Osteocyte (in vitro differentiated cells): ENCODE data around the gene ZNF821. TPM values are rescaled to one million over a fixed set of nuclear protein-coding genes. Genes with fewer than 3 reads are reported as not detected.

ENCODE experiments used
- DNase-seq: peaks from one replicate; pipeline ENCODE4 v3.0.0; 2021; ENCODE audit warnings: mixed read lengths; ENCODE audit not compliant: unreplicated experiment; ENCODE audit errors: extremely low spot score
- H3K27ac Mint-ChIP-seq: one replicate; pipeline ENCODE4 v1.8.0; 2021; ENCODE audit warnings: mild to moderate bottlenecking, mixed read lengths; ENCODE audit not compliant: unreplicated experiment
- H3K27me3 Mint-ChIP-seq: one replicate; pipeline ENCODE4 v1.8.0; 2021; ENCODE audit warnings: mixed read lengths; ENCODE audit not compliant: unreplicated experiment
- H3K36me3 Mint-ChIP-seq: one replicate; pipeline ENCODE4 v1.8.0; 2021; ENCODE audit warnings: mixed read lengths; ENCODE audit not compliant: unreplicated experiment
- H3K4me1 Mint-ChIP-seq: one replicate; pipeline ENCODE4 v1.8.0; 2021; ENCODE audit warnings: mixed read lengths; ENCODE audit not compliant: unreplicated experiment
- H3K4me3 Mint-ChIP-seq: one replicate; pipeline ENCODE4 v1.8.0; 2021; ENCODE audit warnings: mild to moderate bottlenecking, moderate library complexity, mixed read lengths; ENCODE audit not compliant: unreplicated experiment
- H3K9me3 Mint-ChIP-seq: one replicate; pipeline ENCODE4 v1.8.0; 2021; ENCODE audit warnings: mixed read lengths; ENCODE audit not compliant: unreplicated experiment
- CTCF ChIP-seq: fragments of 200-600 bp; sonication (generic); IDR thresholded peaks from 2 replicates; pipeline ENCODE4 v1.5.0; 2021; ENCODE audit warnings: antibody characterized with exemption, mild to moderate bottlenecking, moderate library complexity
- total RNA-seq: library from RNA; stranded (reverse); gene quantifications from 2 replicates; pipeline ENCODE4 v1.2.1, GENCODE V29; 2021

Gene ZNF821
- total RNA-seq, 1 donor from 2014 or later, result 14.1 TPM

GRCh38 chr16:71865173-71865863 lies 18.7 kb downstream of the ZNF821 start:
- Mint-ChIP-seq H3K27ac (no peak overlapping the region), H3K4me3 (no peak overlapping the region), H3K9me3 (no peaks in the 10 kb centered on the region), H3K27me3 (no peaks in the 10 kb centered on the region), H3K4me1 (no peaks in the 10 kb centered on the region), H3K36me3 (peaks cover 35% of the 10 kb centered on the region)
- TF ChIP-seq CTCF, result no peak
- DNase-seq, result no peak

DNA sequence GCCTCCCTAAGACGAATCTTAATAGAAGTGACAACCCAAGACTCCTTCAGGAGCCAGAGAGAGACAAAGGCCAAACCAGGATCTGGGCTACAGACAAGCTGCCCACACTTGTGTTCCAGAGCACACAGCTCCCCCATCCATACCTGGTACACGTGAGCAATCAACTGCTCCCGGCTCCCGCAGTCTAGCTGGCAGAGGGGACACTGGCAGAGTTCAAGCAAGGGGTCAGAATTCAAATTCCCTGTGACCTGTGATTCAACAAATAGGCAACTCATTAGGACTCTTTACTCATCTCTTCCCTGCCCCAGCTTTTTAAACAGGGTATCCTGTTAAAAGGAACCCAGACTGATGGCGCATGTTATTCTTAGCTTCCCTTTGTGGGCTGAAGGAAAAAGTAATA lies 20.0 kb downstream of the ZNF821 start:
- peaks cover 39% of the 10 kb centered on the region for H3K36me3 Mint-ChIP-seq
- H3K9me3 Mint-ChIP-seq, result no peaks in the 10 kb centered on the region
- TF ChIP-seq CTCF, result no peak
- no peak overlapping the region for H3K27ac Mint-ChIP-seq
- DNase-seq, result no peak
- no peaks in the 10 kb centered on the region for H3K27me3 Mint-ChIP-seq
- no peak overlapping the region for H3K4me3 Mint-ChIP-seq
- peaks cover 2% of the 10 kb centered on the region for H3K4me1 Mint-ChIP-seq

DNA sequence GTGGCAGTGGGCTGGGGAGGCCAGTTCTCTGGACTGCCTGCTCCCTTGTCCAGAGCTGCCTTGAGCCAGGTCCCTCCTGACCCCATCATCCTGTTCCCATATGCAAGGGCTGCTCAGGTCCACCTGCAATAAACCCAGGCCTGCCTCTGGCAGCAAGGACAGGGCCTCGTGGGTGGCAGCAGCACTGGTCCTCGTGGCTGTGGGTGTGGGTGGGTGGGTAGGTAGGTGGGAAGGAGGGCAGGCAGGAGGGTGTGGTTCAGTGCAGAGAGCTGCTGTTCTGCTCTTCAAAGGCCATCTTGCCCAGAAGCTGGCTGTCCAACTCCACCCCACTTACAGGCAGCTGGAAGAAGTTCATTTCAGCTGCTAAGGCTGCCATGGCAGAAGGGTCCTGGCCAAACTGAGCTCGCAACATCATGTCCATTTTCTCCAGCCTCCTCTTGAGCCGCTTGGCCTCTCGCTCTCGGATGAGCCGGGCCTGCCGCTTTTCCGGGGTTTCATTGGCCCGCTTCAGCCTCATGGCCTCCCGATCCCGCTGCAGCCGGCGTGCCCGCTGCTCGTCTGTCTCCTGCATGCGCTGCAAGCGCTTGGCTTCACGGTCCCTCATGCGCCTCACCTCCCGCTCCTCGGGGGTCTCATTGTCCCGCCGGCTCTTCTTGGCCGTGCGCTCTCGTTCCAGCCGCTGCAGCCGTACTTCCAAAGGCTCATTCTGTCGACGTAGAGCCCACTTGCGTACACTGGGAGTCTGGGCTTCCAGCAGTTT lies 24.0 kb downstream of the ZNF821 start:
- no peak for TF ChIP-seq CTCF
- no peak overlapping the region for H3K27ac Mint-ChIP-seq
- no peak for DNase-seq
- H3K4me1 Mint-ChIP-seq, result peaks cover 5% of the 10 kb centered on the region
- H3K36me3 Mint-ChIP-seq, result peaks cover 29% of the 10 kb centered on the region
- no peaks in the 10 kb centered on the region for H3K27me3 Mint-ChIP-seq
- no peak overlapping the region for H3K4me3 Mint-ChIP-seq
- no peaks in the 10 kb centered on the region for H3K9me3 Mint-ChIP-seq

GRCh38 chr16:71855937-71856662 lies 27.9 kb downstream of the ZNF821 start:
- DNase-seq, result no peak
- no peaks in the 10 kb centered on the region for H3K27me3 Mint-ChIP-seq
- no peak for TF ChIP-seq CTCF
- peaks cover 5% of the 10 kb centered on the region for H3K4me1 Mint-ChIP-seq
- H3K27ac Mint-ChIP-seq, result no peak overlapping the region
- peaks cover 27% of the 10 kb centered on the region for H3K36me3 Mint-ChIP-seq
- no peaks in the 10 kb centered on the region for H3K9me3 Mint-ChIP-seq
- no peak overlapping the region for H3K4me3 Mint-ChIP-seq
